Ishikawa (cell line): Measurements from ENCODE around the gene BICDL2.

Experiments
- CEBPB ChIP-seq: IDR thresholded peaks from 2 replicates; pipeline ENCODE4 v1.6.1; 2012
- EP300 ChIP-seq: IDR thresholded peaks from 2 replicates; pipeline ENCODE4 v1.6.1; 2012; ENCODE audit warnings: borderline replicate concordance
- MAX ChIP-seq: IDR thresholded peaks from 2 replicates; pipeline ENCODE4 v1.6.1; 2012
- TAF1 ChIP-seq: IDR thresholded peaks from 2 replicates; pipeline ENCODE4 v1.6.1; 2012; ENCODE audit warnings: low read depth, mild to moderate bottlenecking
- TCF12 ChIP-seq: IDR thresholded peaks from 2 replicates; pipeline ENCODE4 v1.6.1; 2012; ENCODE audit warnings: low read depth
- YY1 ChIP-seq: IDR thresholded peaks from 2 replicates; pipeline ENCODE4 v1.6.1; 2012; ENCODE audit warnings: low read depth
- TF ChIP-seq, protein P1 (sequence below): IDR thresholded peaks from 2 replicates; pipeline ENCODE4 v1.6.1; 2012; ENCODE audit warnings: low read depth, mild to moderate bottlenecking

- no peak for TF ChIP-seq TCF12
- no peak for TF ChIP-seq MAX
- TF ChIP-seq, protein P1, sequence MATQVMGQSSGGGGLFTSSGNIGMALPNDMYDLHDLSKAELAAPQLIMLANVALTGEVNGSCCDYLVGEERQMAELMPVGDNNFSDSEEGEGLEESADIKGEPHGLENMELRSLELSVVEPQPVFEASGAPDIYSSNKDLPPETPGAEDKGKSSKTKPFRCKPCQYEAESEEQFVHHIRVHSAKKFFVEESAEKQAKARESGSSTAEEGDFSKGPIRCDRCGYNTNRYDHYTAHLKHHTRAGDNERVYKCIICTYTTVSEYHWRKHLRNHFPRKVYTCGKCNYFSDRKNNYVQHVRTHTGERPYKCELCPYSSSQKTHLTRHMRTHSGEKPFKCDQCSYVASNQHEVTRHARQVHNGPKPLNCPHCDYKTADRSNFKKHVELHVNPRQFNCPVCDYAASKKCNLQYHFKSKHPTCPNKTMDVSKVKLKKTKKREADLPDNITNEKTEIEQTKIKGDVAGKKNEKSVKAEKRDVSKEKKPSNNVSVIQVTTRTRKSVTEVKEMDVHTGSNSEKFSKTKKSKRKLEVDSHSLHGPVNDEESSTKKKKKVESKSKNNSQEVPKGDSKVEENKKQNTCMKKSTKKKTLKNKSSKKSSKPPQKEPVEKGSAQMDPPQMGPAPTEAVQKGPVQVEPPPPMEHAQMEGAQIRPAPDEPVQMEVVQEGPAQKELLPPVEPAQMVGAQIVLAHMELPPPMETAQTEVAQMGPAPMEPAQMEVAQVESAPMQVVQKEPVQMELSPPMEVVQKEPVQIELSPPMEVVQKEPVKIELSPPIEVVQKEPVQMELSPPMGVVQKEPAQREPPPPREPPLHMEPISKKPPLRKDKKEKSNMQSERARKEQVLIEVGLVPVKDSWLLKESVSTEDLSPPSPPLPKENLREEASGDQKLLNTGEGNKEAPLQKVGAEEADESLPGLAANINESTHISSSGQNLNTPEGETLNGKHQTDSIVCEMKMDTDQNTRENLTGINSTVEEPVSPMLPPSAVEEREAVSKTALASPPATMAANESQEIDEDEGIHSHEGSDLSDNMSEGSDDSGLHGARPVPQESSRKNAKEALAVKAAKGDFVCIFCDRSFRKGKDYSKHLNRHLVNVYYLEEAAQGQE = no peak
- no peak for TF ChIP-seq EP300
- TF ChIP-seq TAF1 = no peak
- TF ChIP-seq YY1 = no peak
- no peak for TF ChIP-seq CEBPB
Measured at GRCh38 chr16:3013998-3014690, 22.6 kb downstream of the BICDL2 start.
